Naive B cell (primary cell): ENCODE data around the gene IGFBP4. TPM values are rescaled to one million over a fixed set of nuclear protein-coding genes. Genes with fewer than 3 reads are reported as not detected.

Source experiments
- polyA plus RNA-seq, 6 donors: library from polyadenylated mRNA; unstranded; fragments of 300-500 nt; fragmentation: Illumina TruSeq; gene quantifications; one replicate each; pipeline ENCODE4 v1.2.3, GENCODE V29; 2021; ENCODE audit warnings: low read depth in 6 of 6

IGFBP4 gene
- polyA plus RNA-seq, 6 donors from 2014 or later: 33.3 to 66.5 (median 47.3) TPM

Other genes starting within 250 kb of the IGFBP4 start
- gene WIPF2, start 224.1 kb upstream of the IGFBP4 start, polyA plus RNA-seq: 10 to 100 TPM in 3 of 6 donors, 1 to 10 TPM in 3; 2.9 to 11.4 (median 9.2) TPM
- 1 to 10 TPM in 1 of 6 donors, under 1 TPM in 3, not detected in 2; 0.23 to 1.3 (median 0.35) TPM for gene CDC6, start 155.6 kb upstream of the IGFBP4 start, polyA plus RNA-seq
- 10 to 100 TPM in 2 of 6 donors, 1 to 10 TPM in 4; 3.1 to 12.6 (median 7.8) TPM for gene RARA, start 134.3 kb upstream of the IGFBP4 start, polyA plus RNA-seq
- gene GJD3, start 78.7 kb upstream of the IGFBP4 start, polyA plus RNA-seq: under 1 TPM in 2 of 6 donors, not detected in 4; 0.44 to 0.98 TPM
- 1 to 10 TPM in 1 of 6 donors, under 1 TPM in 4, not detected in 1; 0.49 to 1.7 (median 0.79) TPM for gene TOP2A, start 25.6 kb upstream of the IGFBP4 start, polyA plus RNA-seq
- gene TNS4, start 58.2 kb downstream of the IGFBP4 start, polyA plus RNA-seq: not detected
- gene CCR7, start 122.0 kb downstream of the IGFBP4 start, polyA plus RNA-seq: 100 to 1,000 TPM; 442 to 802 (median 622) TPM
- gene SMARCE1, start 204.4 kb downstream of the IGFBP4 start, polyA plus RNA-seq: 100 to 1,000 TPM; 211 to 267 (median 255) TPM
- not detected for gene KRT222, start 221.7 kb downstream of the IGFBP4 start, polyA plus RNA-seq